Choroid plexus epithelial cell (primary cell): ENCODE data around the gene PNMA1.

Experiments used
- DNase-seq: peaks from one replicate; pipeline ENCODE4 v3.0.0-alpha.2; 2010; ENCODE audit warnings: low read depth
- H3K4me3 ChIP-seq: 2 replicates; pipeline ENCODE4 v1.5.1; 2011; ENCODE audit warnings: low read depth, mild to moderate bottlenecking, control low read depth, low read length, moderate library complexity
- TF ChIP-seq, protein P1 (sequence below): conservative IDR thresholded peaks from 2 replicates; pipeline ENCODE4 v1.5.1; 2011; ENCODE audit warnings: low read depth, mild to moderate bottlenecking, control low read depth, inconsistent platforms, low read length, moderate library complexity

Gene PNMA1

GRCh38 chr14:73663548-73664212 is 50.5 kb downstream of the PNMA1 start:
- H3K4me3 ChIP-seq, result no peak overlapping the region
- no peak for DNase-seq
- TF ChIP-seq, protein P1, sequence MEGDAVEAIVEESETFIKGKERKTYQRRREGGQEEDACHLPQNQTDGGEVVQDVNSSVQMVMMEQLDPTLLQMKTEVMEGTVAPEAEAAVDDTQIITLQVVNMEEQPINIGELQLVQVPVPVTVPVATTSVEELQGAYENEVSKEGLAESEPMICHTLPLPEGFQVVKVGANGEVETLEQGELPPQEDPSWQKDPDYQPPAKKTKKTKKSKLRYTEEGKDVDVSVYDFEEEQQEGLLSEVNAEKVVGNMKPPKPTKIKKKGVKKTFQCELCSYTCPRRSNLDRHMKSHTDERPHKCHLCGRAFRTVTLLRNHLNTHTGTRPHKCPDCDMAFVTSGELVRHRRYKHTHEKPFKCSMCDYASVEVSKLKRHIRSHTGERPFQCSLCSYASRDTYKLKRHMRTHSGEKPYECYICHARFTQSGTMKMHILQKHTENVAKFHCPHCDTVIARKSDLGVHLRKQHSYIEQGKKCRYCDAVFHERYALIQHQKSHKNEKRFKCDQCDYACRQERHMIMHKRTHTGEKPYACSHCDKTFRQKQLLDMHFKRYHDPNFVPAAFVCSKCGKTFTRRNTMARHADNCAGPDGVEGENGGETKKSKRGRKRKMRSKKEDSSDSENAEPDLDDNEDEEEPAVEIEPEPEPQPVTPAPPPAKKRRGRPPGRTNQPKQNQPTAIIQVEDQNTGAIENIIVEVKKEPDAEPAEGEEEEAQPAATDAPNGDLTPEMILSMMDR, result no peak

- DNase-seq, result peak; percentile 94
- TF ChIP-seq, protein P1, result peak; percentile 77
- no peak overlapping the region for H3K4me3 ChIP-seq
Measured at GRCh38 chr14:73662487-73662943, 51.7 kb downstream of the PNMA1 start.

- DNase-seq, result no peak
- H3K4me3 ChIP-seq, result no peak overlapping the region
- TF ChIP-seq, protein P1, result no peak
Measured at GRCh38 chr14:73661872-73662271, 52.3 kb downstream of the PNMA1 start.
